HG02885 (cell line): ENCODE data around the gene SIK3.

Experiments used
- ATAC-seq: cut with Tn5 transposase; IDR thresholded peaks from one replicate; pipeline ENCODE4 v1.9.1; 2021; ENCODE audit warnings: mild to moderate bottlenecking; ENCODE audit not compliant: unreplicated experiment, poor library complexity

The SIK3 gene

GRCh38 chr11:116980136-116980793 is 118.0 kb downstream of the SIK3 start:
- ATAC-seq = peak; percentile 92

- no peak for ATAC-seq
These were observed 121.2 kb downstream of the SIK3 start for GRCh38 chr11:116976941-116977570.

DNA sequence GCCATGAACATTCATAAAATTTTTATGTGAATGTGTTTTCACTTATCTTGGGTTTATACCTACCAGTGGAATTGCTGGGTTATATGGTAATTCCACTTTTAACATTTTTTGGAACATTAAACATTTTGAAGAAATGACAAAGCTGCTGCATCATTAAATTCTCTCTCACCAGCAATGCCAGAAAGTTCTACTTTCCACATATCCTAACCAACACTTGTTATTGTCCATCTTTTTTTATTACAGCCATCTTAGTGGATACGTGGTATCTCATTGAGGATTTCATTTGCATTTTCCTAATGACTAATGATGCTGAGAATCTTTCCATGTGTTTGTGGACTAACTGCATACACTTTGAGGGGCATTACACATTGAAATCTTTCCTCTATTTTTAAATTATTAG is 122.6 kb downstream of the SIK3 start:
- no peak for ATAC-seq

DNA sequence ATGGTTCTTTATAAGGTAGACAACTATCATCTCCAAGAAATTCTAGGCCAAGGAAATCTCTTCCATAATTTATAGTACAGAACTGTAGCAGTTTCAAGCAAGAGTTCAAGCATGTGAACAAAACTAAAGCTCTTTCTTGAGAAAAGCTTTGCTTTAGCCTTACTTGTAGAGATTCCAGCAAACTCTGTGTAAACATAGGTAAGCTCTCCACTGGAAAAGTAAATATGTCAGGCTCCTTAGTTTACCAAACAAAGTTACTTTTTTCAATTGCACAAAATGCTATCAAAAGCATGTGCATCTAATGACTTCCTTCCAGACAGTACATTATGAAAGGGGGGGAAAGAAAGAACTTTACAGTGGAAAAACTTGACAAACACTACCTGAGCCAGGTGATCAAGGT is 125.0 kb downstream of the SIK3 start:
- ATAC-seq = no peak

GRCh38 chr11:116972691-116973090 is 125.5 kb downstream of the SIK3 start:
- ATAC-seq = no peak

- ATAC-seq = no peak
These were observed 127.5 kb downstream of the SIK3 start for GRCh38 chr11:116970485-116971292.

DNA sequence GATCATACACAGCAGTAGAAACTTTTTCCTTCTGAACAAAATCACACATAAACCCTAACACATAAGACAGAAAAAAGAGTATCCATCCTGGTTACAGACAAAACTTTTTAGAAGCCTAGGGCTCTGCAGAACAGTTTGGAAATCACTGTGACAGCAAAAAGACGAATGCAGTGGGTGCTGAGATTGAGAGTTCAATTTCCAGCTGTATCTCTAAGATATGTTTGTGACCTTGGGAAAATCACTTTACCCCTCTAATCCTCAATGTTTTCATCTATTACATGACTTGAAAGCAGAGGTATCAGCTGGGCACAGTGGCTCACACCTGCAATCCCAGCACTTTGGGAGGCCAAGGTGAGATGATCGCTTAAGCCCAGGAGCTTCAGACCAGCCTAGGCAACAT is 128.5 kb downstream of the SIK3 start:
- ATAC-seq = no peak

DNA sequence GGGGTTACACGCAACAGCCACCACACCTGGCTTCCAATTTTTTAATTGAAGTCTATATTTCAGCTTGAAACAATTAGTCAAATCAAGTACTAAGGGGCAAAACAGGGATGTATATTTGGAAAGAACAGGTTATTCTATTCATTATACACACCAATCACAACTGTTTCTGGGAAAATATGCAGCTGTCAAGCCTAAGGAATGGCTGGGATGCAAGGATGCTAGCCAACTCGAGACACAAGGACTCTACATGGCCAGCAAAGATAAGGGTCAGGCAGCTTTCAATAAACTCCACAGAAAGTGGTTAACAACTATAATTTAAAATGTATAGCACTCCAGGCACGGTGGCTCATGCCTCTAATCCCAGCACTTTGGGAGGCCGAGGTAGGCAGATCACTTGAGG is 134.0 kb downstream of the SIK3 start:
- ATAC-seq = no peak

DNA sequence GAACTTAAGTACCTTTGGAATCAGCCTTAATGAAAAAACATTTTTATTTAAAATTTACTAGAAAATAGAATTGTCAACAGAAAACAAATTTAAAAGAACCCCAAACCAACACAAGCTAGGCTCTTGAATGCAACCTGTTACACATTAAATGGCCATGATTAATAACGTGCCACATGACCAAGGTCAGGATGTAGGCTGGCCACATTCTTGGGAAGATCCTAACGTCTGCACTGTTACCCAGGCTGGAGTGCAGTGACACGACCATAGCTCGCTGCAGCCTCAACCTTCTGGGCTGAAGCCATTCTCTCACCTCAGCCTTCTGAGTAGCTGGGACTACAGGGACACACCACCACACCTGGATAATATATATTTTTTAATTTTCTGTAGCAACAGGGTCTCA is 134.4 kb downstream of the SIK3 start:
- no peak for ATAC-seq

DNA sequence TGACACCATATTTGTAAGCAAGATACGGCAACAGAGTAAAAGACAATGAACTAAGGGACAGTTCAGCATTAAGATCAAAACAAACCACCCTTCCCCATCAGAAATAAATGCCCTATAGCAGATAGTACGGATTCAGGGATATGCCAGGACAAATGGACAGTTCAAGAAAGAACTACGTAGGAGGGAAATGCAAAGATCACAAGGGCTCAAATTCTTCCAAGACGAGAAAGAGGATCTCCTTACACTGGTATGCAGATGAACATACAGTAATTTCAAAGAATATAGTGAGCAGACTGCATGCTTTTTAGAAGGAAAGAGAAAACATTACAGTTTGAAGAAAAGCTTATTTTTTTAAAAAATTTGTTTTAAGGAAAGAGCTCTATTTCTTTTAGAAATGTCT is 136.1 kb downstream of the SIK3 start:
- ATAC-seq = no peak

GRCh38 chr11:116960930-116961329 is 137.3 kb downstream of the SIK3 start:
- no peak for ATAC-seq

GRCh38 chr11:116958246-116958645 is 140.0 kb downstream of the SIK3 start:
- no peak for ATAC-seq

GRCh38 chr11:116955949-116956348 is 142.3 kb downstream of the SIK3 start:
- no peak for ATAC-seq

DNA sequence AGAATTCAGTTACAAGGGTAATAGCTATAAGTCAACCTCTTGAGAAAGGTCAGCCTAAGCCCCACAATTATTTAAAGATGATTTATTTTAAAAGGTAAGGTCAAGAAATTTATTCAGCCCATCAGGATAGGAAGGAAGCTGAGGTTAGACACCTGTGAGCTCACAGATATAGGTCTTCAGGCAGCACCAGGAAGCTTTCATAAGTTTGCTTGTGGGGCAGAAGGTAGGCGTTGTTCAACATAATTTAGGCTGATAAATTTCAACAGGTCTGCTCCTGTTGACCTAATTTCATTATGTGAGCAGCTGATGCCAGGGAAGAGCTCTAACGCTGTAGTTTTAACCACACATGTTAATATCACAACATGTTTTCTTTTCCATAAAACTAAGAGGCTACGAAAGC is 142.7 kb downstream of the SIK3 start:
- ATAC-seq = no peak

GRCh38 chr11:116953530-116954285 is 144.5 kb downstream of the SIK3 start:
- ATAC-seq = no peak

GRCh38 chr11:116951762-116952161 is 146.5 kb downstream of the SIK3 start:
- no peak for ATAC-seq

DNA sequence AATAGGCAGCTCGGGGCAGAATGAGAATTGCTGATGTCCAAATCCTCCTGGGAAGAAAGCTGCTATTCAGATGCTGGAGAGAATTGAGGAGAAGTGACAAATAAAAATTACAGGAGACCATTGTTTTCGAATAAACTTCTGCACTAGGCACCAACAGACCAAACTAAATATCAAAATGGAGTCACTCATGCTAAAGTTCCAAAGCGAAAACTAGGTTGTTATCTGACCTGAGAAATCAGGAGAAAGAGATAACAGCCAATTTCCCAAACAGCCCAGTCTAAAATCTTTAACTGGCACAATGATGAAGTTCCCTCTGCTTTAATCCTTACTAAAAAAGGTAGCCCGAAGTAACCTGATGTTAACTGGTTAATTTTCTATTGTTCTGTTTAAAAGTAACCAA is 148.0 kb downstream of the SIK3 start:
- ATAC-seq = no peak

DNA sequence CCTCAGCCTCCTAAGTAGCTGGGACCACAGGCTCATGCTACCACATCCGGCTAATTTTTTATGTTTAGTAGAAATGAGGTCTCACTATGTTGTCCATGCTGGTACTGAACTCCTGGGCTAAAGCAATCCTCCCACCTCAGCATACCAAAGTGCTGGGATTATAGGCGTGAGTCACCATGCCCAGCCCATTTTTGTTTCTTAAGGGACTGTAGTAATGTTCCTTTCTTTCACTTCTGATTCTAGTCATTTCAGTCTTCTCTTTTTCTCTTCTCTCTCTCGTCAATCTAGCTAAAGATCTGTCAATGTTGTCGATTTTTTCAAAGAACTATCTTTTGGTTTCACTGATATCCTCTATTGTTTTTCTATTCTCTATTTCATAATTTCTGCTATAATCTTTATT is 149.8 kb downstream of the SIK3 start:
- ATAC-seq = no peak

DNA sequence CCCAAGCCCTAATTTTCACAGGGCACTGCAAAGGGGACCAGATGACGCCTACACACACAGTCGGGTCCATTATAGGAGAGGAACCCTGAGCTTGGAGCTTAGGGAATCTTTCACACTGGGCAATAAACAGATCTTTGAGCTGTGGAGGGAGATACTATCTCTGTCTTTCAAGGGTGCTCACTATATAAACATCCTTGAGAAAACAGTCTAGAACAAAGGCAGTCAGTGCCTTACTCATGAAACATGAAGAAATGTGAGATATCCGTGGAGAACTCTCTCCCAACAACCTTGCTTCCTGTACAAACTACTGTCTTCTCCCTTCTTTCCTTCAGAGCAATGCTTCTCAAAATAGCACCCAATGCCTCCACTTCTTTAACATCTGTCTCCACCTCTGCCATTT is 151.8 kb downstream of the SIK3 start:
- no peak for ATAC-seq

DNA sequence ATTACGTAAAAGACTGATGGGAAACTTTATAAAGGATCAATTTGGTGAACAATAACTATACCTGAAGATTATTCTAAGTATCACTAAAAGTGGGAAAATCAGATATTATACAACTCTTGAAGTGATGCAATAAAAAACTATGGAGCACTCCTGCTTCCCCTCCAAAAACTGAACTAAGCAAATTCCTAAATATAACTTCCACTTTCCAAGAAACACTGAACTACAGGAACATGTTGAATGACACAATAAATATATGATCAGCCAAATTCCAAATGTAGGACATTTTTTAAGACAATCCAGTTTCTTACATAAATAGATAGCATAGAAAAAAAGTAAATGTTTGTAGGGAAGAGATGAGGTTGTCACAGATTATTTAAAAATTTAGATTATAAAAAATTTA is 158.7 kb downstream of the SIK3 start:
- ATAC-seq = no peak
